Type B pancreatic cell (in vitro differentiated cells): Measurements from ENCODE around the gene TEP1. TPM values are rescaled to one million over a fixed set of nuclear protein-coding genes. Genes with fewer than 3 reads are reported as not detected.
A peak's percentile ranks its signal among the peaks of the same experiment; 100 is the strongest.

ENCODE experiments used
- DNase-seq: peaks from one replicate; pipeline ENCODE4 v3.0.0; 2021; ENCODE audit warnings: mixed read lengths; ENCODE audit not compliant: unreplicated experiment; ENCODE audit errors: extremely low spot score
- H3K27ac Mint-ChIP-seq: 2 replicates; pipeline ENCODE4 v1.8.0; 2021; ENCODE audit warnings: mild to moderate bottlenecking, mixed read lengths
- H3K27me3 Mint-ChIP-seq: 2 replicates; pipeline ENCODE4 v1.8.0; 2021; ENCODE audit warnings: mixed read lengths
- H3K36me3 Mint-ChIP-seq: 2 replicates; pipeline ENCODE4 v1.8.0; 2021; ENCODE audit warnings: mixed read lengths
- H3K4me1 Mint-ChIP-seq: one replicate; pipeline ENCODE4 v1.8.0; 2021; ENCODE audit warnings: mixed read lengths; ENCODE audit not compliant: unreplicated experiment
- H3K4me3 Mint-ChIP-seq: 2 replicates; pipeline ENCODE4 v1.8.0; 2021; ENCODE audit warnings: mild to moderate bottlenecking, mixed read lengths
- H3K9me3 Mint-ChIP-seq: 2 replicates; pipeline ENCODE4 v1.8.0; 2021; ENCODE audit warnings: mixed read lengths
- CTCF ChIP-seq: fragments of 200-600 bp; sonication (generic); conservative IDR thresholded peaks from 2 replicates; pipeline ENCODE4 v1.5.0; 2021; ENCODE audit warnings: antibody characterized with exemption, mild to moderate bottlenecking
- long read RNA-seq: library from polyadenylated mRNA; unstranded; transcript quantifications from one replicate; pipeline ENCODE4 v2.0.0, GENCODE V29; 2020
- total RNA-seq: library from RNA; stranded (reverse); gene quantifications from 2 replicates; pipeline ENCODE4 v1.2.1, GENCODE V29; 2021; ENCODE audit warnings: low replicate concordance

TEP1 gene
- 23.1 and 25.1 TPM in 2 replicates for total RNA-seq
- long read RNA-seq, partial matches to known transcripts = 9 of 12 reads
- long read RNA-seq, other reads (novel, unspliced or antisense) = 3 of 12 reads

- H3K27me3 Mint-ChIP-seq = no peaks in the 10 kb centered on the region
- no peak for TF ChIP-seq CTCF
Measured at GRCh38 chr14:20412876-20413743, at the start of gene TEP1. TEP1 (minus strand) TSS chr14:20413501; CDS start chr14:20408439, 5,062 bp downstream.

GRCh38 chr14:20461225-20462141 lies 48.2 kb upstream of the TEP1 start, which contains the start of gene PIP4P1:
PIP4P1 (minus strand) TSS chr14:20461434; CDS start chr14:20461325, 109 bp downstream.
- Mint-ChIP-seq H3K36me3 (peaks cover 18% of the 10 kb centered on the region), H3K4me1 (peaks cover 24% of the 10 kb centered on the region), H3K4me3 (peak within 1 kb of the TSS; percentile 94), H3K27me3 (peaks cover 6% of the 10 kb centered on the region), H3K9me3 (peaks cover 5% of the 10 kb centered on the region), H3K27ac (peak within 1 kb of the TSS; percentile 95)
- DNase-seq = peak; percentile 96
- no peak for TF ChIP-seq CTCF

More at GRCh38 chr14:20412876-20413743, at the start of gene TEP1:
- peak within 1 kb of the TSS; percentile 93 for H3K4me3 Mint-ChIP-seq
- peaks cover 21% of the 10 kb centered on the region for H3K4me1 Mint-ChIP-seq
- no peaks in the 10 kb centered on the region for H3K9me3 Mint-ChIP-seq
- peak within 1 kb of the TSS; percentile 92 for H3K27ac Mint-ChIP-seq
- DNase-seq = peak; percentile 84
- H3K36me3 Mint-ChIP-seq = no peaks in the 10 kb centered on the region

GRCh38 chr14:20460458-20461224 lies 47.3 kb upstream of the TEP1 start:
- Mint-ChIP-seq H3K27me3 (peaks cover 3% of the 10 kb centered on the region), H3K36me3 (peaks cover 18% of the 10 kb centered on the region), H3K27ac (peak overlapping the region; percentile 93), H3K4me3 (peak overlapping the region; percentile 94), H3K4me1 (peaks cover 24% of the 10 kb centered on the region), H3K9me3 (peaks cover 5% of the 10 kb centered on the region)
- no peak for DNase-seq
- no peak for TF ChIP-seq CTCF

GRCh38 chr14:20458031-20458789 lies 44.9 kb upstream of the TEP1 start:
- Mint-ChIP-seq H3K4me1 (peaks cover 24% of the 10 kb centered on the region), H3K4me3 (peak overlapping the region; percentile 94), H3K27me3 (peaks cover 3% of the 10 kb centered on the region), H3K36me3 (peaks cover 18% of the 10 kb centered on the region), H3K27ac (peak overlapping the region; percentile 50), H3K9me3 (peaks cover 5% of the 10 kb centered on the region)
- DNase-seq = no peak
- TF ChIP-seq CTCF = no peak
